ENCODE results near the gene PTTG1IP. TPM values are rescaled to one million over a fixed set of nuclear protein-coding genes. Genes with fewer than 3 reads are reported as not detected.
A peak's percentile ranks its signal among the peaks of the same experiment; 100 is the strongest.

PTTG1IP gene
- total RNA-seq, 2 donors from 2014 or later, result 284 to 303 TPM

GRCh38 chr21:44845418-44846223 is 27.9 kb downstream of the PTTG1IP start:
- Histone ChIP-seq H3K4me3 (peak overlapping the region; percentile 14 to 41), H3K27me3 (no peaks in the 10 kb centered on the region), H3K9me3 (no peaks in the 10 kb centered on the region), H3K36me3 (peaks cover 21% of the 10 kb centered on the region), H3K27ac (peak overlapping the region; percentile 20 to 55), H3K4me1 (peaks cover 0 to 26% of the 10 kb centered on the region in 2 donors)
- peak in 1 of 2 donors; percentile 66 for TF ChIP-seq CTCF (IDR thresholded peaks at IDR 0.05)
- peak; percentile 69 for DNase-seq (ENCODE audit: low spot score)

- Histone ChIP-seq H3K4me1 (peaks cover 0 to 26% of the 10 kb centered on the region in 2 donors), H3K4me3 (no peak overlapping the region), H3K9me3 (no peaks in the 10 kb centered on the region), H3K36me3 (peaks cover 8% of the 10 kb centered on the region), H3K27ac (no peak overlapping the region), H3K27me3 (no peaks in the 10 kb centered on the region)
- DNase-seq (ENCODE audit: low spot score), result no peak
- no peak for TF ChIP-seq CTCF (IDR thresholded peaks at IDR 0.05)
Measured at GRCh38 chr21:44844256-44844655, 29.2 kb downstream of the PTTG1IP start.

GRCh38 chr21:44842721-44843445 is 30.6 kb downstream of the PTTG1IP start:
- Histone ChIP-seq H3K27ac (no peak overlapping the region), H3K4me1 (peaks cover 0 to 26% of the 10 kb centered on the region in 2 donors), H3K9me3 (no peaks in the 10 kb centered on the region), H3K27me3 (no peaks in the 10 kb centered on the region), H3K4me3 (no peak overlapping the region), H3K36me3 (no peaks in the 10 kb centered on the region)
- TF ChIP-seq CTCF (IDR thresholded peaks at IDR 0.05), result no peak
- DNase-seq (ENCODE audit: low spot score), result no peak

- H3K4me1 ChIP-seq, result peaks cover 0 to 19% of the 10 kb centered on the region in 2 donors
- DNase-seq (ENCODE audit: low spot score), result no peak
- no peaks in the 10 kb centered on the region for H3K9me3 ChIP-seq
- H3K27me3 ChIP-seq, result no peaks in the 10 kb centered on the region
- H3K36me3 ChIP-seq, result no peaks in the 10 kb centered on the region
- H3K27ac ChIP-seq, result no peak overlapping the region
- no peak overlapping the region for H3K4me3 ChIP-seq
- no peak for TF ChIP-seq CTCF (IDR thresholded peaks at IDR 0.05)
Measured at GRCh38 chr21:44842087-44842486, 31.4 kb downstream of the PTTG1IP start.

- DNase-seq (ENCODE audit: low spot score), result no peak
- H3K9me3 ChIP-seq, result no peaks in the 10 kb centered on the region
- no peak overlapping the region for H3K27ac ChIP-seq
- no peaks in the 10 kb centered on the region for H3K36me3 ChIP-seq
- H3K4me1 ChIP-seq, result peaks cover 0 to 13% of the 10 kb centered on the region in 2 donors
- H3K27me3 ChIP-seq, result no peaks in the 10 kb centered on the region
- no peak overlapping the region for H3K4me3 ChIP-seq
- no peak for TF ChIP-seq CTCF (IDR thresholded peaks at IDR 0.05)
Measured at GRCh38 chr21:44840771-44841170, 32.7 kb downstream of the PTTG1IP start.
